ENCODE measurements around the gene CPZ. TPM values are rescaled to one million over a fixed set of nuclear protein-coding genes. Genes with fewer than 3 reads are reported as not detected.
"Not testable (repeated sequence)": the region's sequence is repeated elsewhere in the genome, so short reads cannot be mapped to it uniquely, and the experiment has no call there.

The CPZ gene
- total RNA-seq, 1 donor from 2014 or later: 0.27 TPM

GRCh38 chr4:8651661-8652180 is 59.2 kb downstream of the CPZ start:
- TF ChIP-seq, protein P1, sequence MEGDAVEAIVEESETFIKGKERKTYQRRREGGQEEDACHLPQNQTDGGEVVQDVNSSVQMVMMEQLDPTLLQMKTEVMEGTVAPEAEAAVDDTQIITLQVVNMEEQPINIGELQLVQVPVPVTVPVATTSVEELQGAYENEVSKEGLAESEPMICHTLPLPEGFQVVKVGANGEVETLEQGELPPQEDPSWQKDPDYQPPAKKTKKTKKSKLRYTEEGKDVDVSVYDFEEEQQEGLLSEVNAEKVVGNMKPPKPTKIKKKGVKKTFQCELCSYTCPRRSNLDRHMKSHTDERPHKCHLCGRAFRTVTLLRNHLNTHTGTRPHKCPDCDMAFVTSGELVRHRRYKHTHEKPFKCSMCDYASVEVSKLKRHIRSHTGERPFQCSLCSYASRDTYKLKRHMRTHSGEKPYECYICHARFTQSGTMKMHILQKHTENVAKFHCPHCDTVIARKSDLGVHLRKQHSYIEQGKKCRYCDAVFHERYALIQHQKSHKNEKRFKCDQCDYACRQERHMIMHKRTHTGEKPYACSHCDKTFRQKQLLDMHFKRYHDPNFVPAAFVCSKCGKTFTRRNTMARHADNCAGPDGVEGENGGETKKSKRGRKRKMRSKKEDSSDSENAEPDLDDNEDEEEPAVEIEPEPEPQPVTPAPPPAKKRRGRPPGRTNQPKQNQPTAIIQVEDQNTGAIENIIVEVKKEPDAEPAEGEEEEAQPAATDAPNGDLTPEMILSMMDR (IDR thresholded peaks at IDR 0.05; ENCODE audit: partially characterized antibody, unreplicated experiment): no peak
- peaks cover 10% of the 10 kb centered on the region for H3K36me3 Mint-ChIP-seq (ENCODE audit: unreplicated experiment)

DNA sequence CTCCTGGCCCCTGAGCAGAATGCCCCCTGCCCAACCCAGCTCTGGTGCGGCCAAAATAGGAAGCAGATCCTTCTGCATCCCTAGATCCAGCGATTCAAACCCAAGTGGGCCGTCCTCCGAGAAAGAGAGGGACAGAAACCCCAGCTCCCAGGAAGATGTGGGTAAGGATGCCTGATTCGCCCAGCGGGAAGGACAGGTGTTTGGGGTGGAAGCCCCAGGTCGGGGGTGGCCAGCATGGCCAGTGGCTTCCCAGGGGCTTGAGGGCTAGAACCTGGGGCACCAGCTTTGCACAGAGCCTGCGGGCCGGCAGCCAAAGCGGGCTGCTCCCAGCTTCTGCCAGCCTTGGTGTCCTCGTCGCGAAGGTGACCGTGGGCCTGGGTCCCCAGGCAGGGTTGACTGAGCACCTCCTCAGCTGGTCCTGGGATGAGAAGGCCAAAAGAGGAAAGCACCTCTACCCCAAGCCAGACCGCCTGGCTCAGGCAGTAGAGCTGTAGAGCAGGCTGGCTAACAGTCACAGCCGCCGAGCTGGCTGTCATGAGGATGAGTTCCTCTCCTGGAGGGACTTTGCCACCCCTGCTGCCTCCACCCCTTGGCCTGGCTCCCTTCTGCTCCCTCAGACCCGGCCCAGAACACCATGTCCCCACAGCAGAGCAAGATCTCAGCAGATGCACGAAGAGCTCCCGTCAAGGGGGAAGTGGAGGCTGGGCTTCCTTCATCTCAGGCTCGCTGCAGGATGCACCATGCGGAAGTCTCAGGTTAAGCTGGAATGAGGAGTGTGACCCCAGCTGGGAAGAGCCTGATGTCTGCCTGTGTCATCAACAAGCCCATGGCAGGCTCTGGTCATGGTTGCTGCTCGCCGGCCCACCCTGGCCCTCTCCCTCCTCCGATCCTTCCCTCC is 59.9 kb downstream of the CPZ start:
- Mint-ChIP-seq H3K36me3 (ENCODE audit: unreplicated experiment) (peaks cover 10% of the 10 kb centered on the region), H3K9me3 (ENCODE audit: unreplicated experiment) (peaks cover 8% of the 10 kb centered on the region), H3K4me3 (ENCODE audit: unreplicated experiment) (no peak overlapping the region), H3K27me3 (ENCODE audit: unreplicated experiment) (peaks cover 6% of the 10 kb centered on the region), H3K27ac (ENCODE audit: unreplicated experiment) (no peak overlapping the region), H3K4me1 (ENCODE audit: low read depth, unreplicated experiment) (no peaks in the 10 kb centered on the region)
- DNase-seq: no peak
- TF ChIP-seq, protein P1 (IDR thresholded peaks at IDR 0.05; ENCODE audit: partially characterized antibody, unreplicated experiment): no peak

More at GRCh38 chr4:8651661-8652180, 59.2 kb downstream of the CPZ start:
- Mint-ChIP-seq H3K9me3 (ENCODE audit: unreplicated experiment) (peaks cover 8% of the 10 kb centered on the region), H3K27ac (ENCODE audit: unreplicated experiment) (no peak overlapping the region), H3K4me3 (ENCODE audit: unreplicated experiment) (no peak overlapping the region), H3K4me1 (ENCODE audit: low read depth, unreplicated experiment) (no peaks in the 10 kb centered on the region), H3K27me3 (ENCODE audit: unreplicated experiment) (peaks cover 6% of the 10 kb centered on the region)
- no peak for DNase-seq

DNA sequence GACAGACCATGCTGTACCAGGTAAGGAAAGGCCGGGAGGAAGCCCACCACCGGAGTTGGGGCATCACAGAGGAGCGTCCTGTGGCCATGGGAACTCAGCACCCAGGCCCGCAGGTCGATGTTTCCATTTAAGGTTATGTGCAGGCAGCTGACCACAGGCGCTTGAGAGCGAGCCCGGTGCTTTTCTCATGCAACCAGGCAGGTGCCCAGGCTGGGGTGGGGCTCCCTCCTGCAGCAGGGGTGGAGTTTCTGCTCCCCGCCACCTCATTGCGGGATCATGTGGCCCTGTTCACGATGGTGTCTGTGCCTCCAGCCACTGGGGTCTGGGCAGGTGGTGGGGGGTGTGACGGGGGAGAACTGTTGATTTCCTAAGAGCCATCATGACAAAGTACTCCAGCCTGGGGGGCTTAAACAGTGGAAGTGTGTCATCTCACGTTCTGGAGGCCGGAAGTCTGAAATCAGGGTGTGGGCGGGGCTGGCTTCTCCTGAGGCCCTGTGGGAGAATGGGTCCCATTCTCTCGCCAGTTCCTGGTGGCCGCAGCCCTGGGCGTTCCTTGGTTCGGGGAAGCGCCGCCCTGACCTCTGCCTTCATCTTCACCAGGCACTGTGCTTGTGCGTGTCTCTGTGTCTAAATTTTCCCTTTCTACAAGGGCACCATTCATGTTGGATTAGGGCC is 60.9 kb downstream of the CPZ start:
- Mint-ChIP-seq H3K4me3 (ENCODE audit: unreplicated experiment) (no peak overlapping the region), H3K9me3 (ENCODE audit: unreplicated experiment) (peaks cover 9% of the 10 kb centered on the region), H3K36me3 (ENCODE audit: unreplicated experiment) (peaks cover 10% of the 10 kb centered on the region), H3K4me1 (ENCODE audit: low read depth, unreplicated experiment) (no peaks in the 10 kb centered on the region), H3K27ac (ENCODE audit: unreplicated experiment) (no peak overlapping the region), H3K27me3 (ENCODE audit: unreplicated experiment) (peaks cover 7% of the 10 kb centered on the region)
- TF ChIP-seq, protein P1 (IDR thresholded peaks at IDR 0.05; ENCODE audit: partially characterized antibody, unreplicated experiment): no peak
- DNase-seq: no peak

- not testable (repeated sequence) for H3K4me3 Mint-ChIP-seq (ENCODE audit: unreplicated experiment); H3K36me3 Mint-ChIP-seq (ENCODE audit: unreplicated experiment); H3K4me1 Mint-ChIP-seq (ENCODE audit: low read depth, unreplicated experiment); H3K9me3 Mint-ChIP-seq (ENCODE audit: unreplicated experiment); H3K27me3 Mint-ChIP-seq (ENCODE audit: unreplicated experiment); H3K27ac Mint-ChIP-seq (ENCODE audit: unreplicated experiment); DNase-seq
These were observed 61.6 kb downstream of the CPZ start for GRCh38 chr4:8654139-8654538.

- no peak for DNase-seq
- TF ChIP-seq, protein P1 (IDR thresholded peaks at IDR 0.05; ENCODE audit: partially characterized antibody, unreplicated experiment): no peak
- no peak overlapping the region for H3K27ac Mint-ChIP-seq (ENCODE audit: unreplicated experiment)
- peaks cover 8% of the 10 kb centered on the region for H3K9me3 Mint-ChIP-seq (ENCODE audit: unreplicated experiment)
- H3K4me1 Mint-ChIP-seq (ENCODE audit: low read depth, unreplicated experiment): no peaks in the 10 kb centered on the region
- no peak overlapping the region for H3K4me3 Mint-ChIP-seq (ENCODE audit: unreplicated experiment)
- H3K27me3 Mint-ChIP-seq (ENCODE audit: unreplicated experiment): peaks cover 7% of the 10 kb centered on the region
- H3K36me3 Mint-ChIP-seq (ENCODE audit: unreplicated experiment): peaks cover 10% of the 10 kb centered on the region
These were observed 63.0 kb downstream of the CPZ start for GRCh38 chr4:8655411-8656184.
